ENCODE data around the gene KLF2.

Gene KLF2

DNA sequence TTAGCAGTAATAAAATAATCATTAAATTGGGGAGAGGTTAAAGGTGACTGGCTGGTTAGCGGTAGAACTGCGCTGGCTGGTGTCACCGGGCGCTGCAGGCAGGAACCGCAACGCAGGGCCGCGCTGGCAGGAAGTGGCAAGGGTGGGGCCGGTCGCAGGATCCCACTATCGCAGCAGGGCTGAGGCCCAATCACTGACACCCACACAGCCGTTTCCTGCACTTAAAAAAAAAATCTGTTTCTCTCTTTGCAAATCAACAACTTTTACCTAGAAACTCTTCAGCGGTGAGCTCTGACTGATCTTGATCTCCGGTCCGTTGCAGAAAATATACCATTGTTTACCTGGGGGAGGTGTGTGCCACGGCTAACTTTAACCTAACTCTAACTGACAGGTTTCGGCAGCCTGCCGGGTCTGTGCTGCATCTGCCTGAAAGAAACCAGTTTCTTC lies 46.9 kb downstream of the KLF2 start:
- Histone ChIP-seq H3F3A (ENCODE audit: insufficient read depth, low read length) (peaks cover 43% of the 10 kb centered on the region), H4K20me1 (ENCODE audit: insufficient read depth, low read length) (no peaks in the 10 kb centered on the region), H3K9me2 (replicated peaks; ENCODE audit: insufficient read depth, low read length) (no peaks in the 10 kb centered on the region), H2AFZ (ENCODE audit: low read length) (no peak overlapping the region), H3K36me3 (replicated peaks; ENCODE audit: insufficient read depth, low read length) (no peaks in the 10 kb centered on the region), H3K9ac (ENCODE audit: low read length) (peak overlapping the region; percentile 72), H3K27me3 (replicated peaks; ENCODE audit: insufficient read depth, low read length) (no peaks in the 10 kb centered on the region), H3K4me2 (ENCODE audit: low read depth, low read length) (peak overlapping the region; percentile 88), H3K27ac (ENCODE audit: low read length) (peak overlapping the region; percentile 93), H3K9me3 (replicated peaks; ENCODE audit: insufficient read depth, low read length) (no peaks in the 10 kb centered on the region), H3K4me1 (ENCODE audit: low read length) (peaks cover 67% of the 10 kb centered on the region), H3K4me3 (ENCODE audit: low read length) (peak overlapping the region; percentile 29), H3K79me2 (ENCODE audit: low read length) (peaks cover 9% of the 10 kb centered on the region)
- DNase-seq: peak; percentile 94
- TF ChIP-seq, protein P1, sequence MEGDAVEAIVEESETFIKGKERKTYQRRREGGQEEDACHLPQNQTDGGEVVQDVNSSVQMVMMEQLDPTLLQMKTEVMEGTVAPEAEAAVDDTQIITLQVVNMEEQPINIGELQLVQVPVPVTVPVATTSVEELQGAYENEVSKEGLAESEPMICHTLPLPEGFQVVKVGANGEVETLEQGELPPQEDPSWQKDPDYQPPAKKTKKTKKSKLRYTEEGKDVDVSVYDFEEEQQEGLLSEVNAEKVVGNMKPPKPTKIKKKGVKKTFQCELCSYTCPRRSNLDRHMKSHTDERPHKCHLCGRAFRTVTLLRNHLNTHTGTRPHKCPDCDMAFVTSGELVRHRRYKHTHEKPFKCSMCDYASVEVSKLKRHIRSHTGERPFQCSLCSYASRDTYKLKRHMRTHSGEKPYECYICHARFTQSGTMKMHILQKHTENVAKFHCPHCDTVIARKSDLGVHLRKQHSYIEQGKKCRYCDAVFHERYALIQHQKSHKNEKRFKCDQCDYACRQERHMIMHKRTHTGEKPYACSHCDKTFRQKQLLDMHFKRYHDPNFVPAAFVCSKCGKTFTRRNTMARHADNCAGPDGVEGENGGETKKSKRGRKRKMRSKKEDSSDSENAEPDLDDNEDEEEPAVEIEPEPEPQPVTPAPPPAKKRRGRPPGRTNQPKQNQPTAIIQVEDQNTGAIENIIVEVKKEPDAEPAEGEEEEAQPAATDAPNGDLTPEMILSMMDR (IDR thresholded peaks at IDR 0.05; ENCODE audit: low read length): no peak
- TF ChIP-seq EZH2 (optimal IDR thresholded peaks at IDR 0.05; ENCODE audit: low read depth, low read length): no peak
- no peak for TF ChIP-seq EZH2phosphoT487 (IDR thresholded peaks at IDR 0.05; ENCODE audit: low read length)

DNA sequence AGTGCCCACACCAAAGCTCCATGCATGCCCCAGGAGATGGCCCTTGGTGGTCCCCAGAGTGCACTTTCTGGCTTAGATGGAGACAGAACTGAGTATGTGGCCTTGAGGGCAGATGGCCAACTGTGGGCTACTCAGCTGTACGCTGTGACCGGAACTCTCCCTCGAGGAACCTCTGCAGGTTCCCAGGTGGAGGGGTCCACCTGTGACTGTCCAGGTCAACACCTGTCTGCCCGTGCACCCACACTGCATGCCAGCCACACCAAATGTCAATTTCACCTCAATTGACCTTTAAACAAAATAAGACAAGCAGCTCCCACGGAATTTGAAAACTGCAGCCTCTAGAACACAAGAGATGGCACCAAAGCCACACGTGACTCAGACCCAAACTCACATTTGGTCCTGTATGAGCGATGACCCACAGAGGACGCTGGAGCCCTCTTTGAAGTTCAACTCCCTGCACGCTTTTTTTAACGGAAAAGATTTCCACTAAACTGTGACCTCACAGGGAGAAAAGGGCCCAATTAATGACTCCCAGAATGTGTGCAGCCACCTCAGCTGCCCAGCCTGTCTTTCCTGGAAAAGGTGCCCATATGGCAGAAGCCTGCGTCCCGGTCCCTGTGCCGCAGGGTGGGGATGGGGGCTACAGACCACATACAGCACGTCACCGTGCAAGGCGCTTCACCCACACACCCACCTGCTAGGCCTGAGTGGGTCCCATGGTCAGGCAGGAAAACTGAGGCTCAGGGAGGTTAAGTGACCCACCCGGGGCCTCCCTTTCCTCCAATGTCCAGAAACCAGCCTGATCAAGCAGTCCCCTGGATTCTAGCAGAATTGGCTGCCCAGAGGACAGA lies 47.7 kb downstream of the KLF2 start:
- no peak for DNase-seq
- Histone ChIP-seq H3K4me1 (ENCODE audit: low read length) (peaks cover 61% of the 10 kb centered on the region), H3K79me2 (ENCODE audit: low read length) (peaks cover 9% of the 10 kb centered on the region), H3K9me3 (replicated peaks; ENCODE audit: insufficient read depth, low read length) (no peaks in the 10 kb centered on the region), H3K9ac (ENCODE audit: low read length) (peak overlapping the region; percentile 72), H3K4me3 (ENCODE audit: low read length) (peak overlapping the region; percentile 21), H3K4me2 (ENCODE audit: low read depth, low read length) (peak overlapping the region; percentile 88), H2AFZ (ENCODE audit: low read length) (no peak overlapping the region), H3K27ac (ENCODE audit: low read length) (peak overlapping the region; percentile 93), H3K27me3 (replicated peaks; ENCODE audit: insufficient read depth, low read length) (no peaks in the 10 kb centered on the region), H3K9me2 (replicated peaks; ENCODE audit: insufficient read depth, low read length) (no peaks in the 10 kb centered on the region), H3F3A (ENCODE audit: insufficient read depth, low read length) (peaks cover 36% of the 10 kb centered on the region), H3K36me3 (replicated peaks; ENCODE audit: insufficient read depth, low read length) (no peaks in the 10 kb centered on the region), H4K20me1 (ENCODE audit: insufficient read depth, low read length) (no peaks in the 10 kb centered on the region)
- TF ChIP-seq EZH2phosphoT487 (IDR thresholded peaks at IDR 0.05; ENCODE audit: low read length) (no peak), EZH2 (optimal IDR thresholded peaks at IDR 0.05; ENCODE audit: low read depth, low read length) (no peak)
- TF ChIP-seq, protein P1 (IDR thresholded peaks at IDR 0.05; ENCODE audit: low read length): no peak; the same call in 1 of the 2 replicates

DNA sequence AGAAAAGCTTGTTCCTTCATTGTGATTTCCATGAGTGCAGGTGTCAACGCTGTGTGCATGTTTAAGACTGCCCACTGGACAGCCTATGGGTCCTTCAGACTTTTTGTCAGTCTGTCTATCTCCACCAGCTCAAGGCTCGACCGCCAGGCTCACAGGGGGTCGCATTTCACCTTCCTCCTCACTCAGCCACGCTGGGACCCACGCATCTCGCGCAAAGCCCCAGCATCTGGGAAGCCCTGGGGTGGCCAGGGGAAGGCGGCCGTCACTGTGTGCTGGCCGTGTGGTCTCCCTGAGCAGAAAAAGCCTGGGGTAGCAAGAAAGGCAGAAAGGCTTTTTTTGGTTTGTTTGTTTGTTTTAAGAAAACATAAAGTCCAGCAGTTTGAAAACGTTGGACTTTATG lies 48.5 kb downstream of the KLF2 start:
- Histone ChIP-seq H3K27ac (ENCODE audit: low read length) (peak overlapping the region; percentile 93), H3F3A (ENCODE audit: insufficient read depth, low read length) (peaks cover 28% of the 10 kb centered on the region), H3K27me3 (replicated peaks; ENCODE audit: insufficient read depth, low read length) (no peaks in the 10 kb centered on the region), H2AFZ (ENCODE audit: low read length) (no peak overlapping the region), H4K20me1 (ENCODE audit: insufficient read depth, low read length) (no peaks in the 10 kb centered on the region), H3K4me2 (ENCODE audit: low read depth, low read length) (peak overlapping the region; percentile 88; the same call in 1 of the 2 replicates), H3K9me2 (replicated peaks; ENCODE audit: insufficient read depth, low read length) (no peaks in the 10 kb centered on the region), H3K79me2 (ENCODE audit: low read length) (peaks cover 9% of the 10 kb centered on the region), H3K4me1 (ENCODE audit: low read length) (peaks cover 54% of the 10 kb centered on the region), H3K36me3 (replicated peaks; ENCODE audit: insufficient read depth, low read length) (no peaks in the 10 kb centered on the region), H3K9me3 (replicated peaks; ENCODE audit: insufficient read depth, low read length) (no peaks in the 10 kb centered on the region), H3K4me3 (ENCODE audit: low read length) (no peak overlapping the region), H3K9ac (ENCODE audit: low read length) (peak overlapping the region; percentile 72; the same call in 1 of the 2 replicates)
- TF ChIP-seq EZH2phosphoT487 (IDR thresholded peaks at IDR 0.05; ENCODE audit: low read length) (no peak), EZH2 (optimal IDR thresholded peaks at IDR 0.05; ENCODE audit: low read depth, low read length) (no peak)
- TF ChIP-seq, protein P1 (IDR thresholded peaks at IDR 0.05; ENCODE audit: low read length): no peak
- DNase-seq: no peak
